Measurements from ENCODE around the gene HNRNPA1.

The HNRNPA1 gene

DNA sequence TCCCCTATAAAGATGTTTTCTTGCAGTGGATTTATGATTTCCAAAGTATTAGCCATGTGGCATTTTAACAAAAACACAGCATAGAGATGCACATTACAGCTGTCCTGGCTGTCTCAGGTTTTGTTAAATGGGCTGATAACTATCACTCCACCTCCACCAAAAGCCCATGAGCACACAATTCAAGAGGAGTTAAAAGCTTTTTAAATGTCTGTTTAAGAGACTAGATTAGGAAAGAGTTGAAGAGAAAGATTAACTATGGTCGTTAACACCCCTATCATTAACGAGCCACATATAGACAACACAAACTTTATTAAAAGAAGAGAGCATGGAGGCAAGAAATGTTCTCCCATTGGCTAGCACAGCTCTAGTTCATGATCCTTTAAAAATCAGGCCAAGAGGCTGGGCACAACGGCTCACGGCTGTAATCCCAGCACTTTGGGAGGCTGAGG lies 15.1 kb upstream of the HNRNPA1 start (continued):
- TF ChIP-seq, protein P1, sequence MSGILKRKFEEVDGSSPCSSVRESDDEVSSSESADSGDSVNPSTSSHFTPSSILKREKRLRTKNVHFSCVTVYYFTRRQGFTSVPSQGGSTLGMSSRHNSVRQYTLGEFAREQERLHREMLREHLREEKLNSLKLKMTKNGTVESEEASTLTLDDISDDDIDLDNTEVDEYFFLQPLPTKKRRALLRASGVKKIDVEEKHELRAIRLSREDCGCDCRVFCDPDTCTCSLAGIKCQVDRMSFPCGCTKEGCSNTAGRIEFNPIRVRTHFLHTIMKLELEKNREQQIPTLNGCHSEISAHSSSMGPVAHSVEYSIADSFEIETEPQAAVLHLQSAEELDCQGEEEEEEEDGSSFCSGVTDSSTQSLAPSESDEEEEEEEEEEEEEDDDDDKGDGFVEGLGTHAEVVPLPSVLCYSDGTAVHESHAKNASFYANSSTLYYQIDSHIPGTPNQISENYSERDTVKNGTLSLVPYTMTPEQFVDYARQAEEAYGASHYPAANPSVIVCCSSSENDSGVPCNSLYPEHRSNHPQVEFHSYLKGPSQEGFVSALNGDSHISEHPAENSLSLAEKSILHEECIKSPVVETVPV (CRISPR knock-in tag; IDR thresholded peaks at IDR 0.05): no peak
- TF ChIP-seq, protein P2, sequence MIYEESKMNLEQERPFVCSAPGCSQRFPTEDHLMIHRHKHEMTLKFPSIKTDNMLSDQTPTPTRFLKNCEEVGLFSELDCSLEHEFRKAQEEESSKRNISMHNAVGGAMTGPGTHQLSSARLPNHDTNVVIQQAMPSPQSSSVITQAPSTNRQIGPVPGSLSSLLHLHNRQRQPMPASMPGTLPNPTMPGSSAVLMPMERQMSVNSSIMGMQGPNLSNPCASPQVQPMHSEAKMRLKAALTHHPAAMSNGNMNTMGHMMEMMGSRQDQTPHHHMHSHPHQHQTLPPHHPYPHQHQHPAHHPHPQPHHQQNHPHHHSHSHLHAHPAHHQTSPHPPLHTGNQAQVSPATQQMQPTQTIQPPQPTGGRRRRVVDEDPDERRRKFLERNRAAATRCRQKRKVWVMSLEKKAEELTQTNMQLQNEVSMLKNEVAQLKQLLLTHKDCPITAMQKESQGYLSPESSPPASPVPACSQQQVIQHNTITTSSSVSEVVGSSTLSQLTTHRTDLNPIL (CRISPR knock-in tag; IDR thresholded peaks at IDR 0.05; ENCODE audit: low read depth): no peak
- TF ChIP-seq CSDC2 (CRISPR knock-in tag; IDR thresholded peaks at IDR 0.05) (no peak), POU6F1 (CRISPR knock-in tag; IDR thresholded peaks at IDR 0.05; ENCODE audit: borderline replicate concordance, low read depth) (no peak), SNAI2 (CRISPR knock-in tag; IDR thresholded peaks at IDR 0.05) (no peak), TOX (CRISPR knock-in tag; IDR thresholded peaks at IDR 0.05; ENCODE audit: borderline replicate concordance) (no peak), ZNF8 (CRISPR knock-in tag; IDR thresholded peaks at IDR 0.05) (no peak), OSR1 (CRISPR knock-in tag; IDR thresholded peaks at IDR 0.05) (no peak), TCF4 (CRISPR knock-in tag; IDR thresholded peaks at IDR 0.05; ENCODE audit: borderline replicate concordance) (peak; percentile 45; the same call in 1 of the 2 replicates), ZC3H10 (CRISPR knock-in tag; IDR thresholded peaks at IDR 0.05) (no peak), BACH2 (CRISPR knock-in tag; IDR thresholded peaks at IDR 0.05; ENCODE audit: borderline replicate concordance) (no peak), ZNF70 (CRISPR knock-in tag; IDR thresholded peaks at IDR 0.05) (no peak), RARB (CRISPR knock-in tag; IDR thresholded peaks at IDR 0.05) (no peak)

DNA sequence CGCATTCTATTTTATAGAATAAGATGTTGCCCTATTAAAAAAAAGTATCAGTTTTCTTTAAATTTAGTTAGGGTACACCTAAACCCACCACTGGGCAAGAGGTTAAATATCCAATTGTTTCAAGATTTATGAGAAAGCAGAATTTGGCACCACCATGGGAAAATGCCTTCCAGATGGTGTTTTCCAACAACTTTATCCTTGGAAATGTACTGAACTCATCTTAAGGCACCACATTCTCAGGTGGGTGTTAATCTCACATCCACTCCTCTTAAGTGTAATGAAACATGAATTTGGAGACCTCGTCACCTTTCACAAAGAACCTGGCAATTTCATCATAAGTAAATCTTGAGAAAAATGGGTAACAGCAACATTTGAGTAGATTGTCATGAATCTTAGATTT lies 13.7 kb upstream of the HNRNPA1 start:
- TF ChIP-seq ZFP30 (CRISPR knock-in tag; IDR thresholded peaks at IDR 0.05) (no peak), SNAI2 (CRISPR knock-in tag; IDR thresholded peaks at IDR 0.05) (no peak), ESRRG (CRISPR knock-in tag; IDR thresholded peaks at IDR 0.05) (no peak), ZNF8 (CRISPR knock-in tag; IDR thresholded peaks at IDR 0.05) (no peak), PATZ1 (CRISPR knock-in tag; IDR thresholded peaks at IDR 0.05; ENCODE audit: borderline replicate concordance) (no peak), GLIS3 (CRISPR knock-in tag; IDR thresholded peaks at IDR 0.05) (no peak), TOX (CRISPR knock-in tag; IDR thresholded peaks at IDR 0.05; ENCODE audit: borderline replicate concordance) (no peak), TCF4 (CRISPR knock-in tag; IDR thresholded peaks at IDR 0.05; ENCODE audit: borderline replicate concordance) (no peak)
- TF ChIP-seq, protein P1 (CRISPR knock-in tag; IDR thresholded peaks at IDR 0.05): no peak
- ATAC-seq: no peak

GRCh38 chr12:54270345-54270744 lies 10.2 kb upstream of the HNRNPA1 start:
- no peak for ATAC-seq
- TF ChIP-seq GLIS3 (CRISPR knock-in tag; IDR thresholded peaks at IDR 0.05) (no peak), POU6F1 (CRISPR knock-in tag; IDR thresholded peaks at IDR 0.05; ENCODE audit: borderline replicate concordance, low read depth) (no peak), ZFP30 (CRISPR knock-in tag; IDR thresholded peaks at IDR 0.05) (no peak), PATZ1 (CRISPR knock-in tag; IDR thresholded peaks at IDR 0.05; ENCODE audit: borderline replicate concordance) (no peak)

All from SK-N-SH treated with all-trans-retinoic acid at 6 μM for 48 hours (cell line).